Measurements from ENCODE around the gene ELP4. TPM values are rescaled to one million over a fixed set of nuclear protein-coding genes. Genes with fewer than 3 reads are reported as not detected.

Gene ELP4
- total and polyA plus RNA-seq, 9 of the 15 experiments (the other 6 are each of a cell fraction or from before 2014, with no cell fraction given), result 24.1 to 60.3 (median 38.7) TPM

DNA sequence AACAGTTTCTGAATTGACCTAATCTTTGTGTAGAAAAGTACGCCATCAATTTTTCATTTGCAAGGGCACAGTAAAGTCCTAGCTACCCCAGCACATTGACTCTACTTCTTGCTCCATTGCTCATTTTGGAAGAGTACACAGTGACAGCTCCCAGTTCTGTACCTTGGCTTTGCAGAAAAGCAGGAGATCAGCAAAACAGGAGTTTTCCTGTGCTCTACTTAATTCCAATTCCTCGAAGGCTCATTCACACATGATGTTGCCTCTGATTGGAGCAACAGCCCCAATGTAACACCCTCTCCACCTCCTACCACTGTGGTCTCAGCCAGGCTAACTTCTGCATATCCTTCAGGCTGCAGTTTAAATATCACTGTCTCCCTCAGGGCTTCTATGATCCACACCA, 182.9 kb downstream of the ELP4 start (continued):
- TF ChIP-seq, protein P1, sequence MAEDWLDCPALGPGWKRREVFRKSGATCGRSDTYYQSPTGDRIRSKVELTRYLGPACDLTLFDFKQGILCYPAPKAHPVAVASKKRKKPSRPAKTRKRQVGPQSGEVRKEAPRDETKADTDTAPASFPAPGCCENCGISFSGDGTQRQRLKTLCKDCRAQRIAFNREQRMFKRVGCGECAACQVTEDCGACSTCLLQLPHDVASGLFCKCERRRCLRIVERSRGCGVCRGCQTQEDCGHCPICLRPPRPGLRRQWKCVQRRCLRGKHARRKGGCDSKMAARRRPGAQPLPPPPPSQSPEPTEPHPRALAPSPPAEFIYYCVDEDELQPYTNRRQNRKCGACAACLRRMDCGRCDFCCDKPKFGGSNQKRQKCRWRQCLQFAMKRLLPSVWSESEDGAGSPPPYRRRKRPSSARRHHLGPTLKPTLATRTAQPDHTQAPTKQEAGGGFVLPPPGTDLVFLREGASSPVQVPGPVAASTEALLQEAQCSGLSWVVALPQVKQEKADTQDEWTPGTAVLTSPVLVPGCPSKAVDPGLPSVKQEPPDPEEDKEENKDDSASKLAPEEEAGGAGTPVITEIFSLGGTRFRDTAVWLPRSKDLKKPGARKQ (CRISPR knock-in tag; IDR thresholded peaks at IDR 0.05), result no peak
- TF ChIP-seq TCF7L2 (IDR thresholded peaks at IDR 0.05; ENCODE audit: low read depth, low read length) (no peak), TSC22D4 (tag; IDR thresholded peaks at IDR 0.05) (no peak), CCNT2 (IDR thresholded peaks at IDR 0.05; ENCODE audit: borderline replicate concordance, extremely low read depth, insufficient read length, low read depth, low read length) (no peak), CC2D1A (IDR thresholded peaks at IDR 0.05) (no peak)
- TF ChIP-seq, protein P2, sequence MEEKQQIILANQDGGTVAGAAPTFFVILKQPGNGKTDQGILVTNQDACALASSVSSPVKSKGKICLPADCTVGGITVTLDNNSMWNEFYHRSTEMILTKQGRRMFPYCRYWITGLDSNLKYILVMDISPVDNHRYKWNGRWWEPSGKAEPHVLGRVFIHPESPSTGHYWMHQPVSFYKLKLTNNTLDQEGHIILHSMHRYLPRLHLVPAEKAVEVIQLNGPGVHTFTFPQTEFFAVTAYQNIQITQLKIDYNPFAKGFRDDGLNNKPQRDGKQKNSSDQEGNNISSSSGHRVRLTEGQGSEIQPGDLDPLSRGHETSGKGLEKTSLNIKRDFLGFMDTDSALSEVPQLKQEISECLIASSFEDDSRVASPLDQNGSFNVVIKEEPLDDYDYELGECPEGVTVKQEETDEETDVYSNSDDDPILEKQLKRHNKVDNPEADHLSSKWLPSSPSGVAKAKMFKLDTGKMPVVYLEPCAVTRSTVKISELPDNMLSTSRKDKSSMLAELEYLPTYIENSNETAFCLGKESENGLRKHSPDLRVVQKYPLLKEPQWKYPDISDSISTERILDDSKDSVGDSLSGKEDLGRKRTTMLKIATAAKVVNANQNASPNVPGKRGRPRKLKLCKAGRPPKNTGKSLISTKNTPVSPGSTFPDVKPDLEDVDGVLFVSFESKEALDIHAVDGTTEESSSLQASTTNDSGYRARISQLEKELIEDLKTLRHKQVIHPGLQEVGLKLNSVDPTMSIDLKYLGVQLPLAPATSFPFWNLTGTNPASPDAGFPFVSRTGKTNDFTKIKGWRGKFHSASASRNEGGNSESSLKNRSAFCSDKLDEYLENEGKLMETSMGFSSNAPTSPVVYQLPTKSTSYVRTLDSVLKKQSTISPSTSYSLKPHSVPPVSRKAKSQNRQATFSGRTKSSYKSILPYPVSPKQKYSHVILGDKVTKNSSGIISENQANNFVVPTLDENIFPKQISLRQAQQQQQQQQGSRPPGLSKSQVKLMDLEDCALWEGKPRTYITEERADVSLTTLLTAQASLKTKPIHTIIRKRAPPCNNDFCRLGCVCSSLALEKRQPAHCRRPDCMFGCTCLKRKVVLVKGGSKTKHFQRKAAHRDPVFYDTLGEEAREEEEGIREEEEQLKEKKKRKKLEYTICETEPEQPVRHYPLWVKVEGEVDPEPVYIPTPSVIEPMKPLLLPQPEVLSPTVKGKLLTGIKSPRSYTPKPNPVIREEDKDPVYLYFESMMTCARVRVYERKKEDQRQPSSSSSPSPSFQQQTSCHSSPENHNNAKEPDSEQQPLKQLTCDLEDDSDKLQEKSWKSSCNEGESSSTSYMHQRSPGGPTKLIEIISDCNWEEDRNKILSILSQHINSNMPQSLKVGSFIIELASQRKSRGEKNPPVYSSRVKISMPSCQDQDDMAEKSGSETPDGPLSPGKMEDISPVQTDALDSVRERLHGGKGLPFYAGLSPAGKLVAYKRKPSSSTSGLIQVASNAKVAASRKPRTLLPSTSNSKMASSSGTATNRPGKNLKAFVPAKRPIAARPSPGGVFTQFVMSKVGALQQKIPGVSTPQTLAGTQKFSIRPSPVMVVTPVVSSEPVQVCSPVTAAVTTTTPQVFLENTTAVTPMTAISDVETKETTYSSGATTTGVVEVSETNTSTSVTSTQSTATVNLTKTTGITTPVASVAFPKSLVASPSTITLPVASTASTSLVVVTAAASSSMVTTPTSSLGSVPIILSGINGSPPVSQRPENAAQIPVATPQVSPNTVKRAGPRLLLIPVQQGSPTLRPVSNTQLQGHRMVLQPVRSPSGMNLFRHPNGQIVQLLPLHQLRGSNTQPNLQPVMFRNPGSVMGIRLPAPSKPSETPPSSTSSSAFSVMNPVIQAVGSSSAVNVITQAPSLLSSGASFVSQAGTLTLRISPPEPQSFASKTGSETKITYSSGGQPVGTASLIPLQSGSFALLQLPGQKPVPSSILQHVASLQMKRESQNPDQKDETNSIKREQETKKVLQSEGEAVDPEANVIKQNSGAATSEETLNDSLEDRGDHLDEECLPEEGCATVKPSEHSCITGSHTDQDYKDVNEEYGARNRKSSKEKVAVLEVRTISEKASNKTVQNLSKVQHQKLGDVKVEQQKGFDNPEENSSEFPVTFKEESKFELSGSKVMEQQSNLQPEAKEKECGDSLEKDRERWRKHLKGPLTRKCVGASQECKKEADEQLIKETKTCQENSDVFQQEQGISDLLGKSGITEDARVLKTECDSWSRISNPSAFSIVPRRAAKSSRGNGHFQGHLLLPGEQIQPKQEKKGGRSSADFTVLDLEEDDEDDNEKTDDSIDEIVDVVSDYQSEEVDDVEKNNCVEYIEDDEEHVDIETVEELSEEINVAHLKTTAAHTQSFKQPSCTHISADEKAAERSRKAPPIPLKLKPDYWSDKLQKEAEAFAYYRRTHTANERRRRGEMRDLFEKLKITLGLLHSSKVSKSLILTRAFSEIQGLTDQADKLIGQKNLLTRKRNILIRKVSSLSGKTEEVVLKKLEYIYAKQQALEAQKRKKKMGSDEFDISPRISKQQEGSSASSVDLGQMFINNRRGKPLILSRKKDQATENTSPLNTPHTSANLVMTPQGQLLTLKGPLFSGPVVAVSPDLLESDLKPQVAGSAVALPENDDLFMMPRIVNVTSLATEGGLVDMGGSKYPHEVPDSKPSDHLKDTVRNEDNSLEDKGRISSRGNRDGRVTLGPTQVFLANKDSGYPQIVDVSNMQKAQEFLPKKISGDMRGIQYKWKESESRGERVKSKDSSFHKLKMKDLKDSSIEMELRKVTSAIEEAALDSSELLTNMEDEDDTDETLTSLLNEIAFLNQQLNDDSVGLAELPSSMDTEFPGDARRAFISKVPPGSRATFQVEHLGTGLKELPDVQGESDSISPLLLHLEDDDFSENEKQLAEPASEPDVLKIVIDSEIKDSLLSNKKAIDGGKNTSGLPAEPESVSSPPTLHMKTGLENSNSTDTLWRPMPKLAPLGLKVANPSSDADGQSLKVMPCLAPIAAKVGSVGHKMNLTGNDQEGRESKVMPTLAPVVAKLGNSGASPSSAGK (IDR thresholded peaks at IDR 0.05), result no peak
- TF ChIP-seq, protein P3, sequence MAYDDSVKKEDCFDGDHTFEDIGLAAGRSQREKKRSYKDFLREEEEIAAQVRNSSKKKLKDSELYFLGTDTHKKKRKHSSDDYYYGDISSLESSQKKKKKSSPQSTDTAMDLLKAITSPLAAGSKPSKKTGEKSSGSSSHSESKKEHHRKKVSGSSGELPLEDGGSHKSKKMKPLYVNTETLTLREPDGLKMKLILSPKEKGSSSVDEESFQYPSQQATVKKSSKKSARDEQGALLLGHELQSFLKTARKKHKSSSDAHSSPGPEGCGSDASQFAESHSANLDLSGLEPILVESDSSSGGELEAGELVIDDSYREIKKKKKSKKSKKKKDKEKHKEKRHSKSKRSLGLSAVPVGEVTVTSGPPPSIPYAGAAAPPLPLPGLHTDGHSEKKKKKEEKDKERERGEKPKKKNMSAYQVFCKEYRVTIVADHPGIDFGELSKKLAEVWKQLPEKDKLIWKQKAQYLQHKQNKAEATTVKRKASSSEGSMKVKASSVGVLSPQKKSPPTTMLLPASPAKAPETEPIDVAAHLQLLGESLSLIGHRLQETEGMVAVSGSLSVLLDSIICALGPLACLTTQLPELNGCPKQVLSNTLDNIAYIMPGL (CRISPR knock-in tag; IDR thresholded peaks at IDR 0.05), result no peak
- TF ChIP-seq, protein P4, sequence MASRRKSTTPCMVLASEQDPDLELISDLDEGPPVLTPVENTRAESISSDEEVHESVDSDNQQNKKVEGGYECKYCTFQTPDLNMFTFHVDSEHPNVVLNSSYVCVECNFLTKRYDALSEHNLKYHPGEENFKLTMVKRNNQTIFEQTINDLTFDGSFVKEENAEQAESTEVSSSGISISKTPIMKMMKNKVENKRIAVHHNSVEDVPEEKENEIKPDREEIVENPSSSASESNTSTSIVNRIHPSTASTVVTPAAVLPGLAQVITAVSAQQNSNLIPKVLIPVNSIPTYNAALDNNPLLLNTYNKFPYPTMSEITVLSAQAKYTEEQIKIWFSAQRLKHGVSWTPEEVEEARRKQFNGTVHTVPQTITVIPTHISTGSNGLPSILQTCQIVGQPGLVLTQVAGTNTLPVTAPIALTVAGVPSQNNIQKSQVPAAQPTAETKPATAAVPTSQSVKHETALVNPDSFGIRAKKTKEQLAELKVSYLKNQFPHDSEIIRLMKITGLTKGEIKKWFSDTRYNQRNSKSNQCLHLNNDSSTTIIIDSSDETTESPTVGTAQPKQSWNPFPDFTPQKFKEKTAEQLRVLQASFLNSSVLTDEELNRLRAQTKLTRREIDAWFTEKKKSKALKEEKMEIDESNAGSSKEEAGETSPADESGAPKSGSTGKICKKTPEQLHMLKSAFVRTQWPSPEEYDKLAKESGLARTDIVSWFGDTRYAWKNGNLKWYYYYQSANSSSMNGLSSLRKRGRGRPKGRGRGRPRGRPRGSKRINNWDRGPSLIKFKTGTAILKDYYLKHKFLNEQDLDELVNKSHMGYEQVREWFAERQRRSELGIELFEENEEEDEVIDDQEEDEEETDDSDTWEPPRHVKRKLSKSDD (conservative IDR thresholded peaks at IDR 0.05; ENCODE audit: low read length), result no peak

Measured in K562 (cell line).